ENCODE measurements around the gene NUFIP1.
A peak's percentile ranks its signal among the peaks of the same experiment; 100 is the strongest.

GRCh38 chr13:44972956-44973581 is 16.2 kb downstream of the NUFIP1 start:
- TF ChIP-seq POLR2A (IDR thresholded peaks at IDR 0.05) (no peak), CTCF (IDR thresholded peaks at IDR 0.05 in 4 of 5, conservative IDR thresholded peaks at IDR 0.05 in 1 of 5) (peak in 4 of 5 experiments; percentile 37 to 66 (median 48))
